ENCODE results near the gene RHEB.

RHEB gene

GRCh38 chr7:151422212-151422611, 97.5 kb downstream of the RHEB start:
- no peak for TF ChIP-seq MAX (IDR thresholded peaks at IDR 0.05; ENCODE audit: low read depth, low read length)
- no peak for TF ChIP-seq CTCF (IDR thresholded peaks at IDR 0.05; ENCODE audit: low read depth, low read length)
- TF ChIP-seq MYC (IDR thresholded peaks at IDR 0.05; ENCODE audit: low read depth, low read length) = no peak
- no peak for TF ChIP-seq POLR2A (IDR thresholded peaks at IDR 0.05; ENCODE audit: extremely low read depth, insufficient read length)
- no peak for DNase-seq (ENCODE audit: low read depth)
- H3K4me3 ChIP-seq (ENCODE audit: low read depth, low read length) = no peak overlapping the region

GRCh38 chr7:151420144-151420543, 99.6 kb downstream of the RHEB start:
- TF ChIP-seq POLR2A (IDR thresholded peaks at IDR 0.05; ENCODE audit: extremely low read depth, insufficient read length) = no peak
- TF ChIP-seq MAX (IDR thresholded peaks at IDR 0.05; ENCODE audit: low read depth, low read length) = no peak
- no peak for TF ChIP-seq CTCF (IDR thresholded peaks at IDR 0.05; ENCODE audit: low read depth, low read length)
- no peak for TF ChIP-seq MYC (IDR thresholded peaks at IDR 0.05; ENCODE audit: low read depth, low read length)
- DNase-seq (ENCODE audit: low read depth) = no peak
- H3K4me3 ChIP-seq (ENCODE audit: low read depth, low read length) = no peak overlapping the region

- TF ChIP-seq MYC (IDR thresholded peaks at IDR 0.05; ENCODE audit: low read depth, low read length) = no peak
- no peak for TF ChIP-seq POLR2A (IDR thresholded peaks at IDR 0.05; ENCODE audit: extremely low read depth, insufficient read length)
- no peak overlapping the region for H3K4me3 ChIP-seq (ENCODE audit: low read depth, low read length)
- no peak for DNase-seq (ENCODE audit: low read depth)
These were observed 102.8 kb downstream of the RHEB start for GRCh38 chr7:151416941-151417315.

GRCh38 chr7:151416112-151416940, 103.4 kb downstream of the RHEB start:
- no peak overlapping the region for H3K4me3 ChIP-seq (ENCODE audit: low read depth, low read length)
- DNase-seq (ENCODE audit: low read depth) = peak; percentile 81
- TF ChIP-seq POLR2A (IDR thresholded peaks at IDR 0.05; ENCODE audit: extremely low read depth, insufficient read length) = no peak
- peak; percentile 28; the same call in 1 of the 2 replicates for TF ChIP-seq MAX (IDR thresholded peaks at IDR 0.05; ENCODE audit: low read depth, low read length)
- TF ChIP-seq CTCF (IDR thresholded peaks at IDR 0.05; ENCODE audit: low read depth, low read length) = no peak
- TF ChIP-seq MYC (IDR thresholded peaks at IDR 0.05; ENCODE audit: low read depth, low read length) = peak; percentile 62

Measured in NB4 (cell line).